ENCODE data around the gene AMN1. TPM values are rescaled to one million over a fixed set of nuclear protein-coding genes. Genes with fewer than 3 reads are reported as not detected.
"Not testable (repeated sequence)": the region's sequence is repeated elsewhere in the genome, so short reads cannot be mapped to it uniquely, and the experiment has no call there.

AMN1 gene
- total RNA-seq, 1 donor from 2014 or later = 9.3 TPM

- no peak for DNase-seq (ENCODE audit: low read depth)
These were observed 13.5 kb downstream of the AMN1 start for GRCh38 chr12:31715283-31715825.

GRCh38 chr12:31714406-31715271, 14.2 kb downstream of the AMN1 start:
- Histone ChIP-seq H3K36me3 (ENCODE audit: control insufficient read depth, insufficient read depth, low read length) (no peaks in the 10 kb centered on the region), H3K27me3 (ENCODE audit: control insufficient read depth, insufficient read depth, low read length) (no peaks in the 10 kb centered on the region), H3K4me3 (ENCODE audit: low read depth, low read length) (no peak overlapping the region)
- no peak for DNase-seq (ENCODE audit: low read depth)
- TF ChIP-seq CTCF (IDR thresholded peaks at IDR 0.05; ENCODE audit: insufficient read depth, low read length, poor library complexity, severe bottlenecking) = no peak

More at GRCh38 chr12:31715283-31715825, 13.5 kb downstream of the AMN1 start:
- Histone ChIP-seq H3K36me3 (ENCODE audit: control insufficient read depth, insufficient read depth, low read length) (no peaks in the 10 kb centered on the region), H3K4me3 (ENCODE audit: low read depth, low read length) (no peak overlapping the region), H3K27me3 (ENCODE audit: control insufficient read depth, insufficient read depth, low read length) (no peaks in the 10 kb centered on the region)
- TF ChIP-seq CTCF (IDR thresholded peaks at IDR 0.05; ENCODE audit: insufficient read depth, low read length, poor library complexity, severe bottlenecking) = no peak

GRCh38 chr12:31712877-31713276, 15.9 kb downstream of the AMN1 start:
- DNase-seq (ENCODE audit: low read depth) = no peak
- no peak for TF ChIP-seq CTCF (IDR thresholded peaks at IDR 0.05; ENCODE audit: insufficient read depth, low read length, poor library complexity, severe bottlenecking)
- no peaks in the 10 kb centered on the region for H3K27me3 ChIP-seq (ENCODE audit: control insufficient read depth, insufficient read depth, low read length)
- H3K36me3 ChIP-seq (ENCODE audit: control insufficient read depth, insufficient read depth, low read length) = no peaks in the 10 kb centered on the region
- no peak overlapping the region for H3K4me3 ChIP-seq (ENCODE audit: low read depth, low read length)

- DNase-seq (ENCODE audit: low read depth) = no peak
- Histone ChIP-seq H3K27me3 (ENCODE audit: control insufficient read depth, insufficient read depth, low read length) (no peaks in the 10 kb centered on the region), H3K4me3 (ENCODE audit: low read depth, low read length) (no peak overlapping the region), H3K36me3 (ENCODE audit: control insufficient read depth, insufficient read depth, low read length) (no peaks in the 10 kb centered on the region)
- TF ChIP-seq CTCF (IDR thresholded peaks at IDR 0.05; ENCODE audit: insufficient read depth, low read length, poor library complexity, severe bottlenecking) = no peak
These were observed 18.6 kb downstream of the AMN1 start for GRCh38 chr12:31710021-31710818.

DNA sequence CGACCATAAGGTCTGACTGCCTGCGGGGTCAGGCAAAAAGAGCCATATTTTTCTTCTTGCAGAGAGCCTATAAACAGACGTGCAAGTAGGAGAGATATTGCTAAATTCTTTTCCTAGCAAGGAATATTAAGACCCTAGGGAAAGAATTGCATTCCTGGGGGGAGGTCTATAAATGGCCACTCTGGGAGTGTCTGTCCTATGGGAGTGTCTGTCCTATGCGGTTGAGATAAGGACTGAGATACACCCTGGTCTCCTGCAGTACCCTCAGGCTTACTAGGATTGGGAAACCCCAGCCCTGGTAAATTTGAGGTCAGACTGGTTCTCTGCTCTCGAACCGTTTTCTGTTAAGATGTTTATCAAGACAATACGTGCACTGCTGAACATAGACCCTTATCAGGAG, 20.7 kb downstream of the AMN1 start:
- not testable (repeated sequence) for H3K4me3 ChIP-seq (ENCODE audit: low read depth, low read length); H3K27me3 ChIP-seq (ENCODE audit: control insufficient read depth, insufficient read depth, low read length); H3K36me3 ChIP-seq (ENCODE audit: control insufficient read depth, insufficient read depth, low read length); DNase-seq (ENCODE audit: low read depth)

DNA sequence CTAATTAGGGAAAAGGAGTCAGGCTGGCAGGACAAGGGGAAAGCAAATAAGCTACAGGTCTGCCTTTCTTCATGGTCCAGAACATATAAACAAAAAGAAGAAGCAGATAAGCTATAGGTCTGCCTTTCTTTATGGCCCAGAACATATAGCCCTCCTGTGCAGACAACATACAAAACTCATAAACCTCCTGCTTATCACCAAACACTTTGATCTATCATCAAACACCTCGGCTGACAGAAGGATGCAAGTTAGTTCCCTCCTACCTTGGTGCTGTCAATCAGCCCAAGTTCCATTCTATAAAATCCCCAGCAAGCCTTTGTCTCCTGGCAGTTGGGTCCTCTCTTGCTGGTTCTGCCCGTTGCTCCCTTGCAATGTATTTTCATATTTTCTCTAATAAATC, 23.2 kb downstream of the AMN1 start:
- no peak for TF ChIP-seq CTCF (IDR thresholded peaks at IDR 0.05; ENCODE audit: insufficient read depth, low read length, poor library complexity, severe bottlenecking)
- no peaks in the 10 kb centered on the region for H3K36me3 ChIP-seq (ENCODE audit: control insufficient read depth, insufficient read depth, low read length)
- no peak for DNase-seq (ENCODE audit: low read depth)

More for the DNA sequence above, 23.2 kb downstream of the AMN1 start:
- Histone ChIP-seq H3K27me3 (ENCODE audit: control insufficient read depth, insufficient read depth, low read length) (no peaks in the 10 kb centered on the region), H3K4me3 (ENCODE audit: low read depth, low read length) (no peak overlapping the region)

Measured in kidney epithelial cell (primary cell).